A549 (cell line): ENCODE data around the gene ARSJ. TPM values are rescaled to one million over a fixed set of nuclear protein-coding genes. Genes with fewer than 3 reads are reported as not detected.

ENCODE experiments used
- ATAC-seq, 2 experiments: fragments of 200-7000 bp in 1 of 2; fragments of >200 bp in 1 of 2; cut with Nextera tagmentation in 1 of 2; cut with Tn5 transposase in 1 of 2; 3 replicates each; pipeline versions ENCODE4 v1.8.0 to v1.9.1; 2018 to 2020; ENCODE audit warnings: mild to moderate bottlenecking in 1 of 2, moderate library complexity in 1 of 2
- CTCF ChIA-PET: fragments of 300-600 bp; sonication (Branson Sonifier 250); formaldehyde crosslinking; extraction: SDS; loops from one replicate; lab custom pipeline; 2021; ENCODE audit warnings: antibody characterized with exemption, inconsistent platforms; lab: Yijun Ruan, JAX
- POLR2A ChIA-PET: fragments of 350-600 bp; formaldehyde crosslinking; extraction: SDS; loops from one replicate; lab custom pipeline; 2021; ENCODE audit warnings: antibody characterized with exemption, inconsistent platforms; lab: Yijun Ruan, JAX
- DNase-seq, 2 experiments: peaks; one replicate each; pipeline versions ENCODE4 v3.0.0 to v3.0.0-alpha.2; 2011 to 2016; ENCODE audit warnings: low read depth in 1 of 2, low spot score in 1 of 2
- FAIRE-seq: peaks from 2 replicates; lab custom pipeline; 2011; peaks lifted over from hg19 to GRCh38; lab: Jason Lieb, UNC
- H3K27ac ChIP-seq, 2 experiments: fragments of >200 bp; sonication (Bioruptor Twin); formaldehyde crosslinking; 3 replicates each; pipeline ENCODE4 v1.5.1; 2016 to 2017
- H3K4me1 ChIP-seq: fragments of >200 bp; sonication (Bioruptor Twin); formaldehyde crosslinking; 3 replicates; pipeline ENCODE4 v1.6.1; 2016
- H3K4me2 ChIP-seq: fragments of >200 bp; sonication (Bioruptor Twin); formaldehyde crosslinking; 3 replicates; pipeline ENCODE4 v1.6.1; 2016
- H3K4me3 ChIP-seq: fragments of >200 bp; sonication (Bioruptor Twin); formaldehyde crosslinking; 3 replicates; pipeline ENCODE4 v1.5.1; 2016
- H3K9me3 ChIP-seq: fragments of >200 bp; sonication (Bioruptor Twin); formaldehyde crosslinking; 3 replicates; pipeline ENCODE4 v1.6.1; 2016
- ATOH8 ChIP-seq: fragments of 250-450 bp; sonication (Bioruptor Pico); IDR thresholded peaks from 2 replicates; pipeline ENCODE4 v1.5.0; 2020; ENCODE audit warnings: low read depth, mild to moderate bottlenecking, moderate library complexity
- CEBPB ChIP-seq, 2 experiments: fragments of >200 bp in 1 of 2; sonication (Bioruptor Twin) in 1 of 2; formaldehyde crosslinking in 1 of 2; IDR thresholded peaks; 2 replicates each; pipeline ENCODE4 v1.6.1; 2012 to 2016
- CTCF ChIP-seq: fragments of >200 bp; sonication (Bioruptor Twin); formaldehyde crosslinking; IDR thresholded peaks from 3 replicates; pipeline ENCODE4 v1.5.1; 2016
- EHF ChIP-seq: fragments of 250-450 bp; sonication (Bioruptor Pico); IDR thresholded peaks from 2 replicates; pipeline ENCODE4 v1.5.0; 2020; ENCODE audit warnings: mild to moderate bottlenecking
- ESRRA ChIP-seq: fragments of 150-350 bp; IDR thresholded peaks from 2 replicates; pipeline ENCODE4 v1.6.1; 2014; ENCODE audit warnings: mild to moderate bottlenecking, low read length, borderline replicate concordance
- FOXS1 ChIP-seq: fragments of 250-450 bp; sonication (Bioruptor Pico); IDR thresholded peaks from 2 replicates; pipeline ENCODE4 v1.5.0; 2020; ENCODE audit warnings: mild to moderate bottlenecking, moderate library complexity
- HDAC2 ChIP-seq: fragments of 200-600 bp; sonication (generic); IDR thresholded peaks from 2 replicates; pipeline ENCODE4 v1.6.1; 2016
- KDM5A ChIP-seq: fragments of 200-600 bp; sonication (generic); IDR thresholded peaks from 2 replicates; pipeline ENCODE4 v1.6.1; 2016; ENCODE audit warnings: antibody characterized with exemption, mild to moderate bottlenecking
- NFE2L2 ChIP-seq: fragments of 150-350 bp; conservative IDR thresholded peaks from 2 replicates; pipeline ENCODE4 v1.6.1; 2014; ENCODE audit warnings: low read length
- PBX3 ChIP-seq: IDR thresholded peaks from 2 replicates; pipeline ENCODE4 v1.6.1; 2012
- RAD21 ChIP-seq, 2 experiments: fragments of >200 bp in 1 of 2; sonication (Bioruptor Twin) in 1 of 2; formaldehyde crosslinking in 1 of 2; IDR thresholded peaks in 1 of 2; conservative IDR thresholded peaks in 1 of 2; 2 replicates in 1 of 2; 3 replicates in 1 of 2; pipeline ENCODE4 v1.6.1; 2012 to 2018; ENCODE audit warnings: inconsistent platforms in 1 of 2
- RCOR1 ChIP-seq: fragments of 150-350 bp; IDR thresholded peaks from 2 replicates; pipeline ENCODE4 v1.6.1; 2014; ENCODE audit warnings: antibody characterized with exemption, low read length, low read depth
- REST ChIP-seq: fragments of 200-600 bp; sonication (generic); IDR thresholded peaks from 2 replicates; pipeline ENCODE4 v1.6.1; 2016; ENCODE audit warnings: antibody characterized with exemption, mild to moderate bottlenecking, moderate library complexity
- RNF2 ChIP-seq: fragments of 200-600 bp; sonication (generic); IDR thresholded peaks from 2 replicates; pipeline ENCODE4 v1.6.1; 2016; ENCODE audit warnings: low read depth, mild to moderate bottlenecking, antibody characterized with exemption, moderate library complexity, borderline replicate concordance
- SREBF2 ChIP-seq: fragments of 450-650 bp; IDR thresholded peaks from 2 replicates; pipeline ENCODE4 v1.6.1; 2014; ENCODE audit warnings: mild to moderate bottlenecking, moderate library complexity
- ZC3H11A ChIP-seq: fragments of 450-650 bp; IDR thresholded peaks from 2 replicates; pipeline ENCODE4 v1.6.1; 2014; ENCODE audit warnings: antibody characterized with exemption, mild to moderate bottlenecking
- WGBS: methylation state at CpG from one replicate; pipeline ENCODE4 v1.1.6; 2017; ENCODE audit errors: missing lambda C conversion rate; 5-methylcytosine and 5-hydroxymethylcytosine counted together
- polyA plus RNA-seq, 4 experiments: library from polyadenylated mRNA; depleted of rRNA in 3 of 4; stranded (reverse); fragments of >200 nt; fragmentation: RNase III in 1 of 4; extraction: RNeasy Plus Mini Kit Qiagen cat#74134 plus additional on column Dnase treatment in 1 of 4; gene quantifications; 2 replicates in 3 of 4; 3 replicates in 1 of 4; pipeline ENCODE4 v1.2.3, GENCODE V29; 2011 to 2017

The ARSJ gene
- polyA plus RNA-seq, 2 of the 4 experiments (the other 2 are of a cell fraction) = 3.0 to 8.6 TPM

GRCh38 chr4:113871080-113871479, 108.4 kb downstream of the ARSJ start (continued):
- TF ChIP-seq CTCF (no peak), EHF (CRISPR knock-in tag) (no peak)

- H3K9me3 ChIP-seq = no peaks in the 10 kb centered on the region
- FAIRE-seq = no peak
- H3K4me2 ChIP-seq = no peak overlapping the region
- ATAC-seq = no peak
- H3K4me1 ChIP-seq = no peaks in the 10 kb centered on the region
- 75% methylated on average over 4 of the region's 4 CpGs for WGBS
- H3K27ac ChIP-seq = no peak overlapping the region
- TF ChIP-seq RAD21 (conservative IDR thresholded peaks at IDR 0.05 in 1 of 2, IDR thresholded peaks at IDR 0.05 in 1 of 2) (no peak), REST (no peak), KDM5A (no peak), ATOH8 (CRISPR knock-in tag) (no peak), ZC3H11A (no peak), SREBF2 (no peak), RNF2 (no peak), NFE2L2 (no peak), HDAC2 (no peak), ESRRA (no peak), CEBPB (IDR thresholded peaks at IDR 0.05) (no peak)
- TF ChIP-seq, all 56 proteins: peak for 0
- ChIA-PET POLR2A (no interaction called here), CTCF (interaction anchor here (0.9 kb wide), 1 partner anchor 19 kb away, joined by 4 read pairs; no protein-coding TSS in a partner anchor)
- no peak for DNase-seq
- no peak overlapping the region for H3K4me3 ChIP-seq
Observed at GRCh38 chr4:113869743-113870375, 109.6 kb downstream of the ARSJ start.

- Histone ChIP-seq H3K4me2 (no peak overlapping the region), H3K9me3 (no peaks in the 10 kb centered on the region), H3K27ac (no peak overlapping the region), H3K4me3 (no peak overlapping the region), H3K4me1 (no peaks in the 10 kb centered on the region)
- ChIA-PET CTCF (no interaction called here), POLR2A (no interaction called here)
- DNase-seq = no peak
- 100% methylated on average over 2 of the region's 2 CpGs for WGBS
- ATAC-seq = no peak
- no peak for FAIRE-seq
- TF ChIP-seq PBX3 (no peak), RCOR1 (no peak), FOXS1 (CRISPR knock-in tag) (no peak), RNF2 (no peak)
- TF ChIP-seq, all 56 proteins: peak for 0
Observed at GRCh38 chr4:113866611-113867010, 112.8 kb downstream of the ARSJ start.
